ENCODE measurements around the gene RNASEH2B.

RNASEH2B gene

GRCh38 chr13:50914176-50914700, 4.6 kb downstream of the RNASEH2B start:
- no peaks in the 10 kb centered on the region for H3K36me3 ChIP-seq (ENCODE audit: control insufficient read depth, insufficient read depth, low read length)
- H3K4me3 ChIP-seq (replicated peaks; ENCODE audit: low read depth, low read length), result no peak overlapping the region
- no peak for TF ChIP-seq CTCF (IDR thresholded peaks at IDR 0.05; ENCODE audit: insufficient read depth, low read length, poor library complexity, severe bottlenecking)
- DNase-seq (ENCODE audit: extremely low read depth, insufficient read length), result no peak
- H3K27me3 ChIP-seq (replicated peaks; ENCODE audit: control insufficient read depth, insufficient read depth, low read length), result no peaks in the 10 kb centered on the region

DNA sequence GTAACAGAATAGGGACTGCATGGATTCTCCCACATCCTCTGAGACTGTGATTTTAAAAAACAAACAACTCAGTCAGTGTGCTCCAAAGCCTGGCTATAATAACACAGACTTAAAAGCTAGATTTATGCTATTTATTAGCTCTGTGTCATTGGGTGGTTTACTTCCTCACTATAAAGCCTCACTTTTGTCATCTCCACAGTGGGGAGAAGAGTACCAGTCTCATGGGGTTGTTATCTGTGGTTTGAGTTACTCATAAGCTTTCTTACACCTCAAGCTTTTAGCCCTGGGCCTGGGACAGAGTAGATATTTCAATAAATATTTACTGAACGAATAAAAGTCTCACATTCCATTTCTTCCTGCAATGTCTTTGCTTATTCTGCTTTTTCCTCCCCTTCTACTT, 5.3 kb downstream of the RNASEH2B start:
- no peak for TF ChIP-seq CTCF (IDR thresholded peaks at IDR 0.05; ENCODE audit: insufficient read depth, low read length, poor library complexity, severe bottlenecking)
- Histone ChIP-seq H3K36me3 (ENCODE audit: control insufficient read depth, insufficient read depth, low read length) (no peaks in the 10 kb centered on the region), H3K4me3 (replicated peaks; ENCODE audit: low read depth, low read length) (no peak overlapping the region), H3K27me3 (replicated peaks; ENCODE audit: control insufficient read depth, insufficient read depth, low read length) (no peaks in the 10 kb centered on the region)
- peak; percentile 22 for DNase-seq (ENCODE audit: extremely low read depth, insufficient read length)

- H3K4me3 ChIP-seq (replicated peaks; ENCODE audit: low read depth, low read length), result no peak overlapping the region
- H3K36me3 ChIP-seq (ENCODE audit: control insufficient read depth, insufficient read depth, low read length), result no peaks in the 10 kb centered on the region
- DNase-seq (ENCODE audit: extremely low read depth, insufficient read length), result peak; percentile 22
- H3K27me3 ChIP-seq (replicated peaks; ENCODE audit: control insufficient read depth, insufficient read depth, low read length), result no peaks in the 10 kb centered on the region
- peak; percentile 19 for TF ChIP-seq CTCF (IDR thresholded peaks at IDR 0.05; ENCODE audit: insufficient read depth, low read length, poor library complexity, severe bottlenecking)
Measured at GRCh38 chr13:50915565-50915964, 6.0 kb downstream of the RNASEH2B start.

- DNase-seq (ENCODE audit: extremely low read depth, insufficient read length), result peak; percentile 33
- TF ChIP-seq CTCF (IDR thresholded peaks at IDR 0.05; ENCODE audit: insufficient read depth, low read length, poor library complexity, severe bottlenecking), result no peak
- Histone ChIP-seq H3K27me3 (replicated peaks; ENCODE audit: control insufficient read depth, insufficient read depth, low read length) (no peaks in the 10 kb centered on the region), H3K4me3 (replicated peaks; ENCODE audit: low read depth, low read length) (no peak overlapping the region), H3K36me3 (ENCODE audit: control insufficient read depth, insufficient read depth, low read length) (no peaks in the 10 kb centered on the region)
Measured at GRCh38 chr13:50916701-50917184, 7.2 kb downstream of the RNASEH2B start.

GRCh38 chr13:50917572-50917971, 8.0 kb downstream of the RNASEH2B start:
- Histone ChIP-seq H3K4me3 (replicated peaks; ENCODE audit: low read depth, low read length) (no peak overlapping the region), H3K27me3 (replicated peaks; ENCODE audit: control insufficient read depth, insufficient read depth, low read length) (no peaks in the 10 kb centered on the region), H3K36me3 (ENCODE audit: control insufficient read depth, insufficient read depth, low read length) (no peaks in the 10 kb centered on the region)
- TF ChIP-seq CTCF (IDR thresholded peaks at IDR 0.05; ENCODE audit: insufficient read depth, low read length, poor library complexity, severe bottlenecking), result no peak
- no peak for DNase-seq (ENCODE audit: extremely low read depth, insufficient read length)

- TF ChIP-seq CTCF (IDR thresholded peaks at IDR 0.05; ENCODE audit: insufficient read depth, low read length, poor library complexity, severe bottlenecking), result no peak
- Histone ChIP-seq H3K4me3 (replicated peaks; ENCODE audit: low read depth, low read length) (no peak overlapping the region), H3K36me3 (ENCODE audit: control insufficient read depth, insufficient read depth, low read length) (no peaks in the 10 kb centered on the region), H3K27me3 (replicated peaks; ENCODE audit: control insufficient read depth, insufficient read depth, low read length) (no peaks in the 10 kb centered on the region)
- DNase-seq (ENCODE audit: extremely low read depth, insufficient read length), result no peak
Measured at GRCh38 chr13:50918567-50918966, 9.0 kb downstream of the RNASEH2B start.
